Karpas-422 (cell line): Measurements from ENCODE around the gene ESX1. TPM values are rescaled to one million over a fixed set of nuclear protein-coding genes. Genes with fewer than 3 reads are reported as not detected.

ENCODE experiments used
- DNase-seq: peaks from one replicate; pipeline ENCODE4 v3.0.0-alpha.2; 2015
- H2AFZ ChIP-seq: fragments of 200-600 bp; sonication (generic); 2 replicates; pipeline ENCODE4 v1.6.1; 2014; ENCODE audit warnings: antibody characterized with exemption, low read length, mixed read lengths
- H3K27ac ChIP-seq: fragments of 200-600 bp; sonication (generic); 2 replicates; pipeline ENCODE4 v1.5.1; 2014; ENCODE audit warnings: mild to moderate bottlenecking, low read length, moderate library complexity
- H3K27me3 ChIP-seq: fragments of 200-600 bp; sonication (generic); 2 replicates; pipeline ENCODE4 v1.6.1; 2014; ENCODE audit warnings: low read length, mixed read lengths
- H3K36me3 ChIP-seq: fragments of 200-600 bp; sonication (generic); 2 replicates; pipeline ENCODE4 v1.6.1; 2014; ENCODE audit warnings: low read length, mixed read lengths; ENCODE audit not compliant: insufficient read depth
- H3K4me1 ChIP-seq: fragments of 200-600 bp; sonication (generic); 2 replicates; pipeline ENCODE4 v1.6.1; 2014; ENCODE audit warnings: mild to moderate bottlenecking, low read length, mixed read lengths
- H3K4me2 ChIP-seq: fragments of 200-600 bp; sonication (generic); 2 replicates; pipeline ENCODE4 v1.6.1; 2014; ENCODE audit warnings: low read length, low read depth, mild to moderate bottlenecking; ENCODE audit not compliant: poor library complexity, severe bottlenecking
- H3K4me3 ChIP-seq: fragments of 200-600 bp; sonication (generic); 2 replicates; pipeline ENCODE4 v1.5.1; 2014; ENCODE audit warnings: mild to moderate bottlenecking, antibody characterized with exemption, low read length, mixed read lengths
- H3K79me2 ChIP-seq: fragments of 200-600 bp; sonication (generic); 2 replicates; pipeline ENCODE4 v1.6.1; 2014; ENCODE audit warnings: mild to moderate bottlenecking, low read length, mixed read lengths
- H3K9ac ChIP-seq: fragments of 200-600 bp; sonication (generic); 2 replicates; pipeline ENCODE4 v1.6.0; 2014; ENCODE audit warnings: low read length
- H3K9me2 ChIP-seq: fragments of 200-600 bp; sonication (generic), shearing (Covaris generic); replicated peaks from 2 replicates; pipeline ENCODE4 v1.6.0; 2014; ENCODE audit warnings: mild to moderate bottlenecking, low read length, moderate library complexity; ENCODE audit not compliant: insufficient read depth
- H3K9me3 ChIP-seq: fragments of 300-700, 200-600 bp; sonication (generic); 2 replicates; pipeline ENCODE4 v1.6.1; 2014; ENCODE audit warnings: low read length, mixed read lengths
- H4K20me1 ChIP-seq: fragments of 200-600 bp; sonication (generic); 2 replicates; pipeline ENCODE4 v1.6.1; 2014; ENCODE audit warnings: mild to moderate bottlenecking, antibody characterized with exemption, low read length, low read depth; ENCODE audit not compliant: insufficient read depth
- total RNA-seq: library from RNA; depleted of rRNA; stranded (reverse); fragments of >200 nt; shearing (Covaris generic); gene quantifications from 2 replicates; pipeline ENCODE4 v1.2.3, GENCODE V29; 2014; ENCODE audit warnings: low replicate concordance; rRNA removed

The ESX1 gene
- total RNA-seq: not detected in 2 replicates

DNA sequence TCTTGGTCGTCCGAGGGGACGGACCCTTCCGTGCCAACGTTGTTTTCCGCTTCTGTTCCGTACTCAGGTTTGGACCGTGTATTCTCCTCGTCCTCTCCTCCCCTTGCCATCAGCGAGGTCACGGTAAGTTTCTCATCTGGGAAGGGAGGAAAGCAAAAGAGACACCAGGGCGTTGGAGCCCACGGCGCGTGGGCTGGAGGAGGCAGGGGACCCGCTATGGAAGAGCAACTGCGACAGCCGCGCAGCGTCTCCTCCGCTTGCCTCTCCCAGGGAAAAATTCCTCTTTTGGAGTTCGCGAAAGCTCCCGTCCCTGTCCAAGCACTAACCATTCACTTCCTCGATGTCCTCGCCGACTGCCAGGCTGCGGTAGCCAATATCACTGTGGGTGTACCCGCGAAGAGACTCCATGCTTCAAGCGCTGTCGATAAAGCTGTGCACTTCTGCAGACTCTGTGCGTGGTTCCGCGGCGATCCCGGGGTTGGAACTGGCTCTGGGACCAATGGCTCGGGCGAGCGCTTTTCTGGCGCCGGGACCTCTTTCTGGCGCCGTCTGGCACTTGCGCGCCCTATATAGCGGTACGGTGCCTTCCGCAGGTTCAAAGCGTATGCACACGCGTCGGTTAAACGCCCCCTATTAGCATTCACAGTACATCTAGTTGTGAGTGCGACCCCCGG lies at the start of gene ESX1:
Gene ESX1, minus strand, starts transcription at position 492 of the 674 bp plus-strand sequence. Its CDS starts 84 bp downstream, at position 408.
- no peaks in the 10 kb centered on the region for H3K9me2 ChIP-seq
- H3K27me3 ChIP-seq: no peaks in the 10 kb centered on the region
- H3K9me3 ChIP-seq: no peaks in the 10 kb centered on the region
- no peaks in the 10 kb centered on the region for H4K20me1 ChIP-seq
- H3K36me3 ChIP-seq: no peaks in the 10 kb centered on the region
- no peak for DNase-seq
- no peak within 1 kb of the TSS for H3K27ac ChIP-seq
- H3K4me3 ChIP-seq: no peak within 1 kb of the TSS
- no peaks in the 10 kb centered on the region for H3K79me2 ChIP-seq
- H2AFZ ChIP-seq: no peak within 1 kb of the TSS
- no peak within 1 kb of the TSS for H3K9ac ChIP-seq
- H3K4me1 ChIP-seq: no peaks in the 10 kb centered on the region
- no peak within 1 kb of the TSS for H3K4me2 ChIP-seq

GRCh38 chrX:104295636-104296035 lies 40.9 kb upstream of the ESX1 start:
- no peak overlapping the region for H2AFZ ChIP-seq
- no peak overlapping the region for H3K4me3 ChIP-seq
- no peaks in the 10 kb centered on the region for H3K9me2 ChIP-seq
- no peaks in the 10 kb centered on the region for H3K4me1 ChIP-seq
- no peaks in the 10 kb centered on the region for H4K20me1 ChIP-seq
- H3K27ac ChIP-seq: no peak overlapping the region
- H3K9me3 ChIP-seq: no peaks in the 10 kb centered on the region
- H3K27me3 ChIP-seq: no peaks in the 10 kb centered on the region
- H3K4me2 ChIP-seq: no peak overlapping the region
- H3K9ac ChIP-seq: no peak overlapping the region
- H3K79me2 ChIP-seq: no peaks in the 10 kb centered on the region
- H3K36me3 ChIP-seq: no peaks in the 10 kb centered on the region
- no peak for DNase-seq

GRCh38 chrX:104288961-104289360 lies 34.2 kb upstream of the ESX1 start:
- H3K27ac ChIP-seq: no peak overlapping the region
- no peaks in the 10 kb centered on the region for H3K27me3 ChIP-seq
- H4K20me1 ChIP-seq: no peaks in the 10 kb centered on the region
- H3K9me2 ChIP-seq: no peaks in the 10 kb centered on the region
- H3K9ac ChIP-seq: no peak overlapping the region
- H3K9me3 ChIP-seq: no peaks in the 10 kb centered on the region
- no peaks in the 10 kb centered on the region for H3K4me1 ChIP-seq
- no peak overlapping the region for H3K4me3 ChIP-seq
- H3K79me2 ChIP-seq: no peaks in the 10 kb centered on the region
- H3K36me3 ChIP-seq: no peaks in the 10 kb centered on the region
- H3K4me2 ChIP-seq: no peak overlapping the region
- H2AFZ ChIP-seq: no peak overlapping the region
- DNase-seq: no peak

GRCh38 chrX:104288269-104288668 lies 33.5 kb upstream of the ESX1 start:
- Histone ChIP-seq H3K79me2 (no peaks in the 10 kb centered on the region), H3K4me2 (no peak overlapping the region), H2AFZ (no peak overlapping the region), H3K9me3 (no peaks in the 10 kb centered on the region), H3K27me3 (no peaks in the 10 kb centered on the region), H3K9ac (no peak overlapping the region), H3K9me2 (no peaks in the 10 kb centered on the region), H3K36me3 (no peaks in the 10 kb centered on the region), H3K4me3 (no peak overlapping the region), H3K4me1 (no peaks in the 10 kb centered on the region), H3K27ac (no peak overlapping the region), H4K20me1 (no peaks in the 10 kb centered on the region)
- no peak for DNase-seq

GRCh38 chrX:104285201-104285600 lies 30.5 kb upstream of the ESX1 start:
- Histone ChIP-seq H3K4me3 (no peak overlapping the region), H3K27ac (no peak overlapping the region), H3K79me2 (no peaks in the 10 kb centered on the region), H3K9me3 (no peaks in the 10 kb centered on the region), H3K4me1 (no peaks in the 10 kb centered on the region), H3K36me3 (no peaks in the 10 kb centered on the region), H4K20me1 (no peaks in the 10 kb centered on the region), H3K9ac (no peak overlapping the region), H3K9me2 (no peaks in the 10 kb centered on the region), H3K4me2 (no peak overlapping the region), H2AFZ (no peak overlapping the region), H3K27me3 (no peaks in the 10 kb centered on the region)
- no peak for DNase-seq

- H3K9ac ChIP-seq: no peak overlapping the region
- no peaks in the 10 kb centered on the region for H3K27me3 ChIP-seq
- H3K9me3 ChIP-seq: no peaks in the 10 kb centered on the region
Observed at GRCh38 chrX:104284507-104284906, 29.8 kb upstream of the ESX1 start.

GRCh38 chrX:104282166-104282725 lies 27.5 kb upstream of the ESX1 start:
- no peak overlapping the region for H3K27ac ChIP-seq
- DNase-seq: no peak

More at GRCh38 chrX:104284507-104284906, 29.8 kb upstream of the ESX1 start:
- no peaks in the 10 kb centered on the region for H4K20me1 ChIP-seq
- no peaks in the 10 kb centered on the region for H3K79me2 ChIP-seq
- no peak overlapping the region for H3K4me3 ChIP-seq
- no peaks in the 10 kb centered on the region for H3K9me2 ChIP-seq
- H3K4me2 ChIP-seq: no peak overlapping the region
- no peaks in the 10 kb centered on the region for H3K36me3 ChIP-seq
- H3K4me1 ChIP-seq: no peaks in the 10 kb centered on the region
- no peak overlapping the region for H2AFZ ChIP-seq
- no peak overlapping the region for H3K27ac ChIP-seq
- DNase-seq: no peak

GRCh38 chrX:104281564-104281963 lies 26.8 kb upstream of the ESX1 start:
- H4K20me1 ChIP-seq: no peaks in the 10 kb centered on the region
- no peak overlapping the region for H2AFZ ChIP-seq
- H3K4me1 ChIP-seq: no peaks in the 10 kb centered on the region
- H3K27me3 ChIP-seq: no peaks in the 10 kb centered on the region
- no peak overlapping the region for H3K9ac ChIP-seq
- H3K36me3 ChIP-seq: no peaks in the 10 kb centered on the region
- no peak overlapping the region for H3K27ac ChIP-seq
- H3K79me2 ChIP-seq: no peaks in the 10 kb centered on the region
- H3K4me2 ChIP-seq: no peak overlapping the region
- H3K4me3 ChIP-seq: no peak overlapping the region
- DNase-seq: no peak
- no peaks in the 10 kb centered on the region for H3K9me2 ChIP-seq
- H3K9me3 ChIP-seq: no peaks in the 10 kb centered on the region

More at GRCh38 chrX:104282166-104282725, 27.5 kb upstream of the ESX1 start:
- Histone ChIP-seq H3K4me3 (no peak overlapping the region), H3K4me1 (no peaks in the 10 kb centered on the region), H3K36me3 (no peaks in the 10 kb centered on the region), H4K20me1 (no peaks in the 10 kb centered on the region), H3K27me3 (no peaks in the 10 kb centered on the region), H3K9me3 (no peaks in the 10 kb centered on the region), H3K79me2 (no peaks in the 10 kb centered on the region), H3K9me2 (no peaks in the 10 kb centered on the region), H2AFZ (no peak overlapping the region), H3K4me2 (no peak overlapping the region), H3K9ac (no peak overlapping the region)
